Inferior parietal cortex (tissue), 1 donor: Measurements from ENCODE around the gene DNTTIP2.
"Not testable (repeated sequence)": the region's sequence is repeated elsewhere in the genome, so short reads cannot be mapped to it uniquely, and the experiment has no call there.

Experiments
- DNase-seq: peaks from one replicate; pipeline ENCODE4 v3.0.0-alpha.2; 2016; ENCODE audit errors: extremely low spot score

DNTTIP2 gene

DNA sequence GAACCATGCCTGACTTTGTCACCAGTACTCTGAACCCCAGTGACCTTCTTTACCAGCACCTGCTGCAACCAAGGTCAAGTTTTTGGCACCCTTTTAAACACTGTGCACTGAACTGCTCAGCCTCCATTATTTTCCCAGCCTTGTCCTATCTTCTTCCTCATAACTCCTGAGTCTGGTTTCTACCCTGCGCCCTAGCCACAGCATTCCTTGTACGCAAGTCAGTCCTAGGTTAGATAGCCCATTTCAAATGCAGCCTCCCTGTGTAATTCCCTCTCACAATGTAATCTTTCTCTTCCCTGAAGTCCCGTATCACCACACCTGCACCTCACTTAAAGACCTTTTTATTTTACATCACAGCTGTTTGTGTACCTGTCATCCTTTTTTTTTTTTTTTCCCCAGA is 37.2 kb downstream of the DNTTIP2 start:
- DNase-seq: no peak

DNA sequence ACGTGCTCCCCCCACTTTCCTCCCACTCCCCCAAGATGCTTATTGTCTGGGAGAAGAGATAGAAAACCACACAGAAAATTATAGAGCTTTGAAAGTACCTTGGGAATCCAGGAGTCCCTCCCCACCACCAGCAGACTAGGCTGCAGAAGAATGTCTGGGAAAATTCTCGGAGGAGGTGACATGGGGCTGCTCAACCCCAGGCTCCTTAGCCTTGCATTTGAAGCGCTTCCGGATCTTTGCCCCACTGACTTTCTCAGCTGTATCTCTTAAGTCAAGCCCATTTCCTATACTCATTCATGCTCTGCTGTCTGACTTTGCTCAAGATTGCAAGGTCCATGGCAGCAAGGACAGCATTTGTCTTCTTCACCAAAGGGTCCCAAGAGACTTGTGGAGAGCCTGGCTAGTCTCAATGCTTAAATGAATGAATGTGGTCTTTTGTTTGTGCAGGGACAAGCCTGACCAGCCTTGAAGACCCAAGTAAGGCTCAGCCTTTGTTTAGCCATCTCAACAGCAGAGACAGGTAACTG is 38.0 kb downstream of the DNTTIP2 start:
- no peak for DNase-seq

DNA sequence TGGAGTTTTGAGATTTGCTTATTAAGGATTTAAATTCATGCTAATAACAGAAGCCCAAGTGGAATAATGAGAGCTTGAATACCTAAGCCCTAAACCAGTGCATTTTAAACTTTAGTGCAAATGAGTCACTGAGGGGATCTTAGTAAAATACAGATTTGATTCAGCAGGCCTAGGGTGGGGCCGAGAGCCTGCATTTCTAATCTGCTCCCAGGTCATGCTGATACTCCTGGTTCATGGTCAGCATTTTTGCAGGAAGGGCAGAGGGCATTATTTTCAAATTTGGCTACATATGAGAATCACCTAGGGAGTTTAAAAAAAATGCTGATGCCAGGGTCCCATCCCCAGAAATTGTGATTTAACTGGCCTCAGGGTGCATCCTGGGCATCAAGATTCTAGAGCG is 39.3 kb downstream of the DNTTIP2 start:
- no peak for DNase-seq

- no peak for DNase-seq
Observed at GRCh38 chr1:93839307-93839706, 39.7 kb downstream of the DNTTIP2 start.

DNA sequence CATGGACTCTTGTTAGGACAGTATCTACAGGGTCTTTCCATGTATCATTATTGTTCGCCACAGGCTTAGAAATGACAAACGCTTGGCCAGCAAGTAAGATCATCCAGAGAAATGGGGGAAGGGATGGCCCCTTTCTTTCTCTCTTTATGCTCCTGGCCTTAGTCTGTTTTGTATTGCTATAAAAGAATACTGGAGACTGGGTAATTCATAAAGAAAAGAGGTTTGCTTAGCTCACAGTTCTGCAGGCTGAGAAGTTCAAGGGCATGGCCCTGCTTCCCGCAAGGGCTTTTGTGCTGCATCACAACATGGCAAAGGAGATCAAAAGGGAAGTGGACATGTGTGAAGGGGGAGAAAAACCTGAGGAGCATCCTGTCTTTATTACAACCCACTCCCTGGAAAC is 41.0 kb downstream of the DNTTIP2 start:
- DNase-seq: no peak

- not testable (repeated sequence) for DNase-seq
Observed at GRCh38 chr1:93833293-93833692, 45.7 kb downstream of the DNTTIP2 start.

DNA sequence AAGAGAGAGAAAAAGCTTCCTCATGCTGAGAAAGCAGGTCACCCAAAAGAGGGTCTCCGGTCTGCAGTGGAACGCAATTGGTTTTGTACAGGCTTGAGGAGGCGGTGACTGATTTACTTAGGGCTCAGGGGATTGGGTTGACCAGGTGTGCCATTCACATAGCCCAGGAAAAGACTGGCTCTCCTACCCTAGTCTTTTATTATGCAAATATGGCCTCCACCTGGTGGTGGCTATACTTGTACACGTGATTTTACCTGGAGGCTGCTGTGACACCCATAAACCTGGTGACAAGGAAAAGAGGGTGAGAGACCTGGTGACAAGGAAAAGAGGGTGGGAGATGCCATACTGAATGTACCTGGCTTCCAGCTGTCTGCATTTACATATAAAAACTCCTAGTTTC is 49.9 kb downstream of the DNTTIP2 start:
- no peak for DNase-seq

GRCh38 chr1:93828367-93828755 is 50.6 kb downstream of the DNTTIP2 start:
- no peak for DNase-seq

DNA sequence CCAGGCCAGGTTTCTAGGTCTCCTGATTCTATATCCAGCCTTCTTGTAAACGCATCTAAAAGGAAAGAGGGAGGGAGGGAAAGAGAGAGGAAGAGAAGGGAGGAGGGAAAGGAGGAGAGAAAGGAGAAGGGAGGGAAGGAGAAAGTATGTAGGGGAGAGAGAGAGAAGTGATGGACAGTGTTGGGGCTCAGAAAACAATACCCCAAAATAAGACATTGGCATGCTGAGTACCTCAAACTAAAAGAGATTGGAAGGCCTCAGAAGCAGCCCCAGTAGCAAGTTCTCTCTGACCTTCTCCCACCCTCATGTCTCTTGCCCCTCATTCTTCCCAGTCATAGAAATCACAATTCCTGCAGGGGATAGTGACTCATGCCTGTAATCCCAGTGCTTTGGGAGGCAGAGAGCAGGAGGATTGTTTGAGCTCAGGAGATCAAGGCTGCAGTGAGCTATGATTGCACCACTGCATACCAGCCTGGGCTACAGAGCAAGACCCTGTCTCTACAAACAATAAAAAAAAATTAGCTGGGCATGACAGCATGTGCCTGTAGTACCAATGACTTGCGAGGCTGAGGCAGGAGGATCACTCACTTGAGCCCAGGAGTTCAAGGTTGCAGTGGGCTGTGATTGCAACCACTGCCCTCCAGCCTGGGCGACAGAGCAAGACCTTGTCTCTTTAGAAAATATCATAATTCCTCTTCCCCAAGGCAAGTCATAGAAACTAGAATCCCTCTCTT is 51.2 kb downstream of the DNTTIP2 start:
- DNase-seq: no peak

GRCh38 chr1:93827128-93827527 is 51.9 kb downstream of the DNTTIP2 start:
- DNase-seq: no peak

GRCh38 chr1:93824834-93825233 is 54.2 kb downstream of the DNTTIP2 start:
- no peak for DNase-seq

GRCh38 chr1:93822730-93823425 is 56.1 kb downstream of the DNTTIP2 start:
- DNase-seq: no peak

- no peak for DNase-seq
Observed at GRCh38 chr1:93821423-93822144, 57.4 kb downstream of the DNTTIP2 start.

DNA sequence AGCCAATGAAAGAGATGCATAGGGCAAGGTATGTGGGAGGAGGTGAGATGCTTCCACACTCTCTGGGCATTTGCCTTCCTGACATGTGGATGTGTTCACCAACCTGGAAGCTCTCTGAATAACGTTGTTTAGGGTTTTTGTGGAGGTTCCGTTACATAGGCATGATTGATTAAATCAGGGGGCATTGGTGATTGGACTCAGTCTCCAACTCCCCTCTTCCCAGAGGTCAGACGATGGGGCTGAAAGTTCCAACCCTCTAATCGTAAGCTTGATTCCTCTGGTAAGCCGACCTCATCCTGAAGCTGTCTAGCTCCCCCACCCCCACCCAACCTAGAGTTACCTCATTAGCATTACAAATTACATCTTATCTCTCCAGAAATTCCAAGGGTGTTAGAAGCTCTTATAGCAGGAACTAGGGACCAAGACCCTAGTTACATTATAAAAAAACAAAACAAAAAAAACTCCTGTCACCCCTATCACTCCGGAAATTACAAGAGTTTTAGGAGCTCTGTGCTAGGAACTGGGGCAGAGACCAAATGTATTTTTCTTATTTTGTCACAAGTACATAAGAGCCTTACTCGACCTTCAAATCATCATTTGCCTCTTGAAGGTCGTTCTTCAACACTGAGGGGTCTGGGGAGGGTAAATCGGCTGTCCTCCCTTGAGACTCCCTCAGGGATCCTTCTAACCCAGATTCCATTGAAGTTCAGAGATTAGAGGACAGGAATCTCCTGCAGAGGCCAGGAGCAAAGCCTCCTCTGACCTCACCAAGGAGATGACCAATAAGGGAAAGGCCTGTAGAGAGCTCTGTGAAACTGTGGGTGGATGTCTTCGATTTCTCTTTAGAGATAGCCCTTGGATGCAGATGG is 58.2 kb downstream of the DNTTIP2 start:
- no peak for DNase-seq

GRCh38 chr1:93818570-93818959 is 60.4 kb downstream of the DNTTIP2 start:
- no peak for DNase-seq

DNA sequence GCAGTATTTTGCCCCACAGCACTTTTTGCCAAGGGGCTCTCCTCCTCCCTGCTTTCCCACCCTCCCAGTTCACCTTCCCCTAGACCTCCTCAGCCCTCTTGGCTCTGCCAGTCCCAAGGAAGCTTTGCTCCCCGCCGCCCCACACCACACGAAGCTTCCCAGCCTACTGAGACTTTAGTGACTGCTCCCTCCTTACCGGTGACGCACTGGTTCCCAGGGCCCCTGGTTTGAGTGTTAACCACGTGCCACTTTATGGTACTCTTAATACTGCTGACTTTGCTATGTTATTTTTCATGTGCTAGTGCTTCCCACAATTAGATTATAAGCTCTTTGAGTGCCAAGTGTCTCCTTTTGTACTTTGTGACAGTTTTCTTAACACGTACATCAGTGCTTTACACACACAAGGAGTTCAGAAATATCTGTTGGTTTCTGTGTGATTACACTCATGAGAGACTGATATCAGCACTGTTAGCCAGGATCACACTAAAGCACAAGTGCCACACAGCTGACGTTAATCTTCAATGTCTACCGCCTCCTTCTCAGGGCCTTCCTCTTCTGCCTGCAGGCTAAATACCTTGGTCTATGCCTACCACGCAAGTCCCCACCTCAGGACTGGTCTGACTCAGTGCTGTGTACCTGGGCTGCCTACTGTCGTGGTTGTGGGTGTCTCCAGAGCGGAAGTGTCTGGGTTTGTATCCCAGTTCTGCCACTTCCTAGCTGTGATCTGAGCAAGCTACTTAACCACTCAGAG is 61.0 kb downstream of the DNTTIP2 start:
- DNase-seq: no peak

DNA sequence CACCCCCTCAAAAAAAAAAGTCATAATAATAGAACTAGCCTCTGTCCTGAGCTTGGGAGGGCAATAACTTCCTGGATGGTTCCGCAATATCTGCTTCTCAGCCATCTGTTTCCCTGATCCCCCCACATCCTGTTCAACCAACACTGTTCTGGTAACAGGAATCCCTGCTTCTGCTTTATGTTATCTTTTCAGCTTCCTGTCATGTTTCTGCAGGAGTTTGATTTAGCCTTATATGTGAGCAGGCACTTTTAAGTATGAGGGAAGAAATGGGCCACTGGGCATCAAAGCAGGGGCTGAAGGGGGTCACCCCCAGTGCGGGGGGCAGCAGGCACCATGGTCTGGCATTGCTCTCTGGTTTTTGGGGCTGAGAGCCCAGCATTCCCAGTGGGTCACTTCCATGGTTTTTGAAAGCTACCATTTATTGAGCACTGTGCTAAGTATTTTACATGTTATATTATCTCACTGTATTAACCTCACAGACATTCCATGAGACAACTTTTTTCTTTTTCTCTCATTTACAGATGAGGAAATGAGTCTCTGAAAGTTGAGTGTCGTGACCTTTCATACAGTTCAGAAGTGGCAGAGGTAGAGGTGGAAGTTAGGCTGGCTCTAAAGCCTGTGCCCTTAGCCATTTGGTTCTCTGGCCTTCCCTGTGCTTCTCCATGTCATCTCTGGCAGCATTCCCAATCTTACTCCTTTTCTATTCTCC is 61.9 kb downstream of the DNTTIP2 start:
- DNase-seq: no peak
